ENCODE data around the gene ARID1B. TPM values are rescaled to one million over a fixed set of nuclear protein-coding genes. Genes with fewer than 3 reads are reported as not detected.

ARID1B gene
- total RNA-seq, 2 experiments from 2014 or later = 36.9 to 38.9 TPM

GRCh38 chr6:156854466-156855161 lies 77.4 kb downstream of the ARID1B start:
- H3K9me3 Mint-ChIP-seq = no peaks in the 10 kb centered on the region
- intact Hi-C loops (cut with micrococcal nuclease) = loop anchor here (5.0 kb wide), 1 partner anchor 72 kb away; no protein-coding TSS in a partner anchor
- no peaks in the 10 kb centered on the region for H3K27me3 Mint-ChIP-seq
- H3K27ac Mint-ChIP-seq = no peak overlapping the region
- peaks cover 83% of the 10 kb centered on the region for H3K4me1 Mint-ChIP-seq (ENCODE audit: low read depth)
- ATAC-seq = no peak
- TF ChIP-seq CTCF (IDR thresholded peaks at IDR 0.05) = no peak
- H3K36me3 Mint-ChIP-seq (ENCODE audit: low read depth) = peaks cover 3% of the 10 kb centered on the region
- no peak for DNase-seq
- POLR2A ChIA-PET = no interaction called here
- CTCF ChIA-PET = interaction anchor here (0.8 to 0.9 kb wide), 2 partner anchors 35 to 40 kb away, joined by 3 read pairs; no protein-coding TSS in a partner anchor
- no peak overlapping the region for H3K4me3 Mint-ChIP-seq

GRCh38 chr6:156857573-156857972 lies 80.4 kb downstream of the ARID1B start:
- ATAC-seq (peak; percentile 89), DNase-seq (peak; percentile 42)
- ChIA-PET POLR2A (interaction anchor here (1.1 kb wide), 1 partner anchor 75 kb away, joined by 3 read pairs; no protein-coding TSS in a partner anchor), CTCF (no interaction called here)
- H3K9me3 Mint-ChIP-seq = no peaks in the 10 kb centered on the region
- peak overlapping the region; percentile 87 for H3K27ac Mint-ChIP-seq
- no peaks in the 10 kb centered on the region for H3K27me3 Mint-ChIP-seq
- no peak overlapping the region for H3K4me3 Mint-ChIP-seq
- peaks cover 81% of the 10 kb centered on the region for H3K4me1 Mint-ChIP-seq (ENCODE audit: low read depth)
- H3K36me3 Mint-ChIP-seq (ENCODE audit: low read depth) = peaks cover 7% of the 10 kb centered on the region
- TF ChIP-seq CTCF (IDR thresholded peaks at IDR 0.05) = no peak
- intact Hi-C loops (cut with micrococcal nuclease) = loop anchor here (5.0 kb wide), 1 partner anchor 75 kb away; no protein-coding TSS in a partner anchor

GRCh38 chr6:156859686-156860085 lies 82.5 kb downstream of the ARID1B start:
- Mint-ChIP-seq H3K4me3 (no peak overlapping the region), H3K4me1 (ENCODE audit: low read depth) (peaks cover 77% of the 10 kb centered on the region), H3K27me3 (no peaks in the 10 kb centered on the region), H3K36me3 (ENCODE audit: low read depth) (peaks cover 7% of the 10 kb centered on the region), H3K27ac (no peak overlapping the region), H3K9me3 (no peaks in the 10 kb centered on the region)
- intact Hi-C loops (cut with micrococcal nuclease) = loop anchor here (5.0 kb wide), 1 partner anchor 77 kb away; no protein-coding TSS in a partner anchor
- ChIA-PET POLR2A (no interaction called here), CTCF (no interaction called here)
- TF ChIP-seq CTCF (IDR thresholded peaks at IDR 0.05) = no peak
- DNase-seq (no peak), ATAC-seq (no peak)

GRCh38 chr6:156862711-156863110 lies 85.5 kb downstream of the ARID1B start:
- Mint-ChIP-seq H3K4me1 (ENCODE audit: low read depth) (peaks cover 77% of the 10 kb centered on the region), H3K27me3 (no peaks in the 10 kb centered on the region), H3K4me3 (no peak overlapping the region), H3K9me3 (peaks cover 1% of the 10 kb centered on the region), H3K36me3 (ENCODE audit: low read depth) (peaks cover 6% of the 10 kb centered on the region), H3K27ac (peak overlapping the region; percentile 4)
- DNase-seq (peak; percentile 47), ATAC-seq (peak; percentile 57)
- intact Hi-C loops (cut with micrococcal nuclease) = no loop called here
- ChIA-PET POLR2A (no interaction called here), CTCF (no interaction called here)
- TF ChIP-seq CTCF (IDR thresholded peaks at IDR 0.05) = no peak

- DNase-seq (no peak), ATAC-seq (no peak)
- Mint-ChIP-seq H3K36me3 (ENCODE audit: low read depth) (peaks cover 6% of the 10 kb centered on the region), H3K27ac (no peak overlapping the region), H3K9me3 (peaks cover 1% of the 10 kb centered on the region), H3K27me3 (no peaks in the 10 kb centered on the region), H3K4me3 (no peak overlapping the region), H3K4me1 (ENCODE audit: low read depth) (peaks cover 79% of the 10 kb centered on the region)
- ChIA-PET POLR2A (no interaction called here), CTCF (no interaction called here)
- intact Hi-C loops (cut with micrococcal nuclease) = no loop called here
- no peak for TF ChIP-seq CTCF (IDR thresholded peaks at IDR 0.05)
Measured at GRCh38 chr6:156863504-156863903, 86.3 kb downstream of the ARID1B start.

All from activated CD8-positive, alpha-beta T cell treated with anti-CD3 and anti-CD28 coated beads for 36 hours (primary cell).